ENCODE results near the gene CXCR6.

GRCh38 chr3:45938043-45938435 lies 5.2 kb upstream of the CXCR6 start:
- TF ChIP-seq, protein P1, sequence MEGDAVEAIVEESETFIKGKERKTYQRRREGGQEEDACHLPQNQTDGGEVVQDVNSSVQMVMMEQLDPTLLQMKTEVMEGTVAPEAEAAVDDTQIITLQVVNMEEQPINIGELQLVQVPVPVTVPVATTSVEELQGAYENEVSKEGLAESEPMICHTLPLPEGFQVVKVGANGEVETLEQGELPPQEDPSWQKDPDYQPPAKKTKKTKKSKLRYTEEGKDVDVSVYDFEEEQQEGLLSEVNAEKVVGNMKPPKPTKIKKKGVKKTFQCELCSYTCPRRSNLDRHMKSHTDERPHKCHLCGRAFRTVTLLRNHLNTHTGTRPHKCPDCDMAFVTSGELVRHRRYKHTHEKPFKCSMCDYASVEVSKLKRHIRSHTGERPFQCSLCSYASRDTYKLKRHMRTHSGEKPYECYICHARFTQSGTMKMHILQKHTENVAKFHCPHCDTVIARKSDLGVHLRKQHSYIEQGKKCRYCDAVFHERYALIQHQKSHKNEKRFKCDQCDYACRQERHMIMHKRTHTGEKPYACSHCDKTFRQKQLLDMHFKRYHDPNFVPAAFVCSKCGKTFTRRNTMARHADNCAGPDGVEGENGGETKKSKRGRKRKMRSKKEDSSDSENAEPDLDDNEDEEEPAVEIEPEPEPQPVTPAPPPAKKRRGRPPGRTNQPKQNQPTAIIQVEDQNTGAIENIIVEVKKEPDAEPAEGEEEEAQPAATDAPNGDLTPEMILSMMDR (IDR thresholded peaks at IDR 0.05) = no peak
- TF ChIP-seq POLR2A (IDR thresholded peaks at IDR 0.05) (no peak), EP300 (IDR thresholded peaks at IDR 0.05) (no peak), POLR2AphosphoS5 (IDR thresholded peaks at IDR 0.05) (no peak)
